Effector memory CD8-positive, alpha-beta T cell (primary cell): ENCODE results near the gene HMGN5.

Experiments
- ATAC-seq: fragments of 150-1000 bp; cut with Tn5 transposase; replicated peaks from 2 replicates; pipeline ENCODE4 v1.10.0; 2021; ENCODE audit warnings: mild to moderate bottlenecking, moderate library complexity
- DNase-seq, 3 experiments: peaks; one replicate each; pipeline ENCODE4 v3.0.0; 2021
- H3K27ac Mint-ChIP-seq, 2 donors: one replicate each; pipeline ENCODE4 v1.8.0; 2022; ENCODE audit warnings: mild to moderate bottlenecking in 2 of 2, mixed read lengths in 2 of 2, moderate library complexity in 2 of 2
- H3K27me3 Mint-ChIP-seq, 2 donors: one replicate each; pipeline ENCODE4 v1.8.0; 2022; ENCODE audit warnings: mixed read lengths in 2 of 2
- H3K36me3 Mint-ChIP-seq: one replicate; pipeline ENCODE4 v1.8.0; 2022; ENCODE audit warnings: mild to moderate bottlenecking, moderate library complexity, mixed read lengths; ENCODE audit not compliant: insufficient read depth
- H3K4me1 Mint-ChIP-seq, 2 donors: one replicate each; pipeline ENCODE4 v1.8.0; 2022; ENCODE audit warnings: low read depth in 2 of 2, mixed read lengths in 2 of 2
- H3K4me3 Mint-ChIP-seq, 2 donors: one replicate each; pipeline ENCODE4 v1.8.0; 2022; ENCODE audit warnings: mild to moderate bottlenecking in 2 of 2, mixed read lengths in 2 of 2, moderate library complexity in 2 of 2
- H3K9me3 Mint-ChIP-seq, 2 donors: one replicate each; pipeline ENCODE4 v1.8.0; 2022; ENCODE audit warnings: mixed read lengths in 2 of 2

The HMGN5 gene

DNA sequence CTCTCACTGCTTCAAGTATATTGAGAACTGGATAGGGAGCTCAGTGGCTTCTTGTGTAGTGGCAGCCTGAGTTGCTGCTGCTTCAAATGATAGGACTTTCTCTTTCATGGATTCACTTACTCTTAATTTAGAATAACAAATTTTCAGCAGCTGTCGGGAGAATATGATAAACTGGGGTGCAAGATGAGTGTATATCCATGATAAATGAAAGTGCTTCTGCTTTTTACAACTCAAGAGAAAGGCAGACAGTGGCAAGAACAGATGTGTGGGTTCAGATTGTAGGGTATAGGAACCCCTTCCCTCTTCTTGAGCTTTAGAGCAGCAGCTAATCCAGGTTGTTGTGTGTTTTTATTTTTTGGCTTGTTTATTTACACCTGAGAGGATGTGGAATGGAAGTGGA lies 1.2 kb upstream of the HMGN5 start:
- Mint-ChIP-seq H3K27me3 (no peaks in the 10 kb centered on the region), H3K9me3 (no peaks in the 10 kb centered on the region), H3K4me1 (peaks cover 29 to 39% of the 10 kb centered on the region in 2 donors), H3K27ac (peak overlapping the region; percentile 95 to 98), H3K36me3 (peaks cover 11% of the 10 kb centered on the region), H3K4me3 (peak overlapping the region; percentile 92 to 99)
- no peak for DNase-seq
- ATAC-seq, result no peak

DNA sequence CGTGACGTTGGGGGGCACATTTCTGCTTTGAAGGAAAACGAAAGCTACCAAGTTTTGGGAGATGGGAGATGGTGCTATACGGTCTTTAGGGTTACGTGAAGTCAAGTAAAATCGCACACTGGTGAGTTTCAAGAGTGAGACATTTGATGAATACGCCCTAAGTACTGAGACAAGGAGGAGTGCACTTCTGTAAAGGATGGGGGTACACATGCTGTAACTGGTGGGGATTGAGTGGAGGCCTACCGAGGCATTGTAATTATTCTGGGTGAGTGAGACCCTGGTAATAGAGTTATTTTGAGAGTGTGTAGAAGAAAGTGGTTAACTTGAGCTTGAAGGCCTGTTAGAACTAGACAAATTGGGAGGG lies 725 bp upstream of the HMGN5 start:
- peak; percentile 21 for ATAC-seq
- Mint-ChIP-seq H3K9me3 (no peaks in the 10 kb centered on the region), H3K4me1 (peaks cover 27 to 39% of the 10 kb centered on the region in 2 donors), H3K27ac (peak overlapping the region; percentile 95 to 98), H3K4me3 (peak overlapping the region; percentile 92 to 99), H3K27me3 (no peaks in the 10 kb centered on the region), H3K36me3 (peaks cover 11% of the 10 kb centered on the region)
- peak in 1 of 3 experiments; percentile 1 for DNase-seq

DNA sequence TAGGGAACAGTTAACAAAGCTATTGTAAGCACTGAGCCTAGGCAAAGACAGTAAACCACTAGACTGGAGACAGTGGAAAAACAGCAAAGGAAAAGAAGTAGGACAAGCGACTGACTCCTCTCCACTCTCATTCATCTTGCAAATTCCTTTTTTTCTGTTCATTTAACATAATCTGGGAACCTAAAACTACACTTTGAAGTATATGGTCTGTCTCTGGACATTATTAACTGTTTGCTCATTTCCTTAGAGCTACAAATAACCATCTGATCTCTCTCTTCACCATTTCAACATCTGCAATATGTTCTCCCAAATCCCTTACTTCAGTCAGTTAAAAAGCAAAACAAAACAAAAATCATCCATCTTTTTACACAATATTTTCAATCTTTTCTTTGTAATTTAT lies 642 bp downstream of the HMGN5 start:
- no peak for DNase-seq
- peak overlapping the region; percentile 95 to 98 for H3K27ac Mint-ChIP-seq
- peaks cover 24 to 32% of the 10 kb centered on the region in 2 donors for H3K4me1 Mint-ChIP-seq
- H3K4me3 Mint-ChIP-seq, result peak overlapping the region; percentile 92 to 99
- H3K36me3 Mint-ChIP-seq, result peaks cover 11% of the 10 kb centered on the region
- ATAC-seq, result no peak
- no peaks in the 10 kb centered on the region for H3K27me3 Mint-ChIP-seq
- no peaks in the 10 kb centered on the region for H3K9me3 Mint-ChIP-seq

DNA sequence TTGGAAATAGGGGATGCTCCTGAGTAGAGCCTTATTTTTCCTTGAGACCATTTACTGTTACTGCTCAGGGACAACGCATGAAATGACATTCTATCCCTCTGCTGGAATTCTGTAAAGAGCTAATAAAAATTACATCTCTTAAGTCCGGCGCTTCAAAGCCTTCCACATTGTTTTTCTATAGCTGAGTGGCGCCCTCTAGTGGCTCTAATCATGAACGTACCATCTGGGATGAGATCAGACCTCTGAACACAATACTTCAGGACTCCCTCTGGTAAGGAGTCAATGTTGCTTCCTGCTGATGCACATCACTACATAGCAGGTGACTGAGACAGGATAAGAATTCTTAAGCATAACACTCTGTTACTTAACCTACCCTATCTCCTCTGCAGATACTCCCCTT lies 6.0 kb downstream of the HMGN5 start:
- H3K27me3 Mint-ChIP-seq, result no peaks in the 10 kb centered on the region
- peaks cover 0 to 5% of the 10 kb centered on the region in 2 donors for H3K4me1 Mint-ChIP-seq
- ATAC-seq (peak; percentile 78), DNase-seq (peak; percentile 45 to 49 (median 48))
- no peak overlapping the region for H3K4me3 Mint-ChIP-seq
- no peaks in the 10 kb centered on the region for H3K36me3 Mint-ChIP-seq
- H3K9me3 Mint-ChIP-seq, result no peaks in the 10 kb centered on the region
- H3K27ac Mint-ChIP-seq, result no peak overlapping the region

GRCh38 chrX:81195259-81195658 lies 6.5 kb downstream of the HMGN5 start:
- H3K9me3 Mint-ChIP-seq, result no peaks in the 10 kb centered on the region
- no peak overlapping the region for H3K27ac Mint-ChIP-seq
- no peaks in the 10 kb centered on the region for H3K36me3 Mint-ChIP-seq
- H3K4me3 Mint-ChIP-seq, result no peak overlapping the region
- H3K27me3 Mint-ChIP-seq, result no peaks in the 10 kb centered on the region
- DNase-seq, result no peak
- ATAC-seq, result no peak
- peaks cover 0 to 5% of the 10 kb centered on the region in 2 donors for H3K4me1 Mint-ChIP-seq

GRCh38 chrX:81174286-81174685 lies 27.4 kb downstream of the HMGN5 start:
- ATAC-seq, result peak; percentile 47
- no peaks in the 10 kb centered on the region for H3K4me1 Mint-ChIP-seq
- H3K27ac Mint-ChIP-seq, result no peak overlapping the region
- no peaks in the 10 kb centered on the region for H3K9me3 Mint-ChIP-seq
- no peak for DNase-seq
- H3K36me3 Mint-ChIP-seq, result no peaks in the 10 kb centered on the region
- H3K4me3 Mint-ChIP-seq, result no peak overlapping the region
- no peaks in the 10 kb centered on the region for H3K27me3 Mint-ChIP-seq

DNA sequence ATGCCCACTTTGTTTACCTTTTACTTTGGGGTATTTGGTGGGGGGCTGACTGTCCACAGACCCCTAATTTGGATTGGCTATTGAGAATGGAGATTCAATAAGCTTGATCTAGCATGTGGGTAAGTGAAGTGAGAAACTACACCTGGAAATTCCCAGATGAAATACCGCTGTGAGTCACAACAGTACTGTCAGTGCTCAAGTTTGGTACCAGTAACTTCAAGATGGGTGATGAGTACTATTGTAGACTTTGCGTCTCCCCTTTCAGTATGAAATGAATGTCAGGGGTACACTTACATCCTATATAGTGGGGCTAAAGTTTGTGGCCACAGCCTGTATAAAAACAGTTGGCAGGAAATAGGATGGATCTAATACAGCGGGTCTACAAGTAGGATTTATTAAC lies 33.3 kb downstream of the HMGN5 start:
- H3K27ac Mint-ChIP-seq, result no peak overlapping the region
- no peaks in the 10 kb centered on the region for H3K36me3 Mint-ChIP-seq
- H3K9me3 Mint-ChIP-seq, result no peaks in the 10 kb centered on the region
- no peaks in the 10 kb centered on the region for H3K27me3 Mint-ChIP-seq
- no peaks in the 10 kb centered on the region for H3K4me1 Mint-ChIP-seq
- no peak for ATAC-seq
- DNase-seq, result no peak
- H3K4me3 Mint-ChIP-seq, result no peak overlapping the region

GRCh38 chrX:81121513-81122363 lies 80.0 kb downstream of the HMGN5 start:
- Mint-ChIP-seq H3K4me3 (peak overlapping the region; percentile 88 to 93), H3K4me1 (peaks cover 4 to 23% of the 10 kb centered on the region in 2 donors), H3K27me3 (no peaks in the 10 kb centered on the region), H3K27ac (peak overlapping the region; percentile 23 to 56), H3K36me3 (peaks cover 6% of the 10 kb centered on the region), H3K9me3 (no peaks in the 10 kb centered on the region)
- DNase-seq (peak; percentile 80 to 83 (median 81)), ATAC-seq (peak; percentile 92)

- Mint-ChIP-seq H3K4me3 (peak overlapping the region; percentile 88 to 93), H3K27ac (peak overlapping the region; percentile 21 to 56), H3K27me3 (no peaks in the 10 kb centered on the region), H3K4me1 (peaks cover 4 to 23% of the 10 kb centered on the region in 2 donors), H3K36me3 (peaks cover 6% of the 10 kb centered on the region), H3K9me3 (no peaks in the 10 kb centered on the region)
- DNase-seq (peak in 1 of 3 experiments; percentile 16), ATAC-seq (peak; percentile 59)
These were observed 80.8 kb downstream of the HMGN5 start for GRCh38 chrX:81120936-81121371.

GRCh38 chrX:81120258-81120935 lies 81.3 kb downstream of the HMGN5 start:
- H3K4me3 Mint-ChIP-seq, result peak overlapping the region; percentile 88 to 93
- peaks cover 4 to 23% of the 10 kb centered on the region in 2 donors for H3K4me1 Mint-ChIP-seq
- H3K27me3 Mint-ChIP-seq, result no peaks in the 10 kb centered on the region
- DNase-seq, result no peak
- ATAC-seq, result peak; percentile 14
- H3K36me3 Mint-ChIP-seq, result peaks cover 6% of the 10 kb centered on the region
- H3K27ac Mint-ChIP-seq, result peak overlapping the region; percentile 21 to 56
- H3K9me3 Mint-ChIP-seq, result no peaks in the 10 kb centered on the region

- DNase-seq (no peak), ATAC-seq (no peak)
- Mint-ChIP-seq H3K9me3 (no peaks in the 10 kb centered on the region), H3K27me3 (no peaks in the 10 kb centered on the region), H3K27ac (no peak overlapping the region), H3K4me1 (peaks cover 0 to 2% of the 10 kb centered on the region in 2 donors), H3K4me3 (no peak overlapping the region), H3K36me3 (no peaks in the 10 kb centered on the region)
These were observed 87.0 kb downstream of the HMGN5 start for GRCh38 chrX:81114757-81115156.

GRCh38 chrX:81110286-81110685 lies 91.4 kb downstream of the HMGN5 start:
- DNase-seq, result no peak
- Mint-ChIP-seq H3K4me1 (no peaks in the 10 kb centered on the region), H3K4me3 (no peak overlapping the region), H3K9me3 (peaks cover 0 to 2% of the 10 kb centered on the region in 2 donors), H3K36me3 (no peaks in the 10 kb centered on the region), H3K27me3 (no peaks in the 10 kb centered on the region), H3K27ac (no peak overlapping the region)
- no peak for ATAC-seq

DNA sequence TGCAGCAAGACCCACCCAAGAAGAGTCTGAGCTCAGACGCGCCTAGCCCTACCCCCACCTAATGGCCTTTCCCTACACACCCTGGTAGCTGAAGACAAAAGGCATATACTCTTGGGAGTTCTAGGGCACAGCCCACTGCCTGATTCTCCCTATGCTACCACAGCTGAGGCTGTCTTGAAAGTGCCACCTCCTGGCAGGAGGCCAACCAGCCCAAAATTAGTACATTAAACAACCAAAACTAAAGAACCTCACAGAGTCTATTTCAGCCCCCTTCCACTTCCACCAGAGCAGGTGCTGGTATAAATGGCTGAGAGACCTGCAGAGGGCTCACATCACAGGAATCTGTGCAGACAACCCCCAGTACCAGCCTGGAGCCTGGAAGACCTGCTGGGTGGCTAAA lies 119.1 kb downstream of the HMGN5 start:
- H3K4me1 Mint-ChIP-seq, result no peaks in the 10 kb centered on the region
- ATAC-seq (no peak), DNase-seq (no peak)
- H3K4me3 Mint-ChIP-seq, result no peak overlapping the region
- H3K9me3 Mint-ChIP-seq, result no peaks in the 10 kb centered on the region
- no peak overlapping the region for H3K27ac Mint-ChIP-seq
- peaks cover 0 to 6% of the 10 kb centered on the region in 2 donors for H3K27me3 Mint-ChIP-seq
- H3K36me3 Mint-ChIP-seq, result no peaks in the 10 kb centered on the region
